ENCODE data around the gene FAAP20.

DNA sequence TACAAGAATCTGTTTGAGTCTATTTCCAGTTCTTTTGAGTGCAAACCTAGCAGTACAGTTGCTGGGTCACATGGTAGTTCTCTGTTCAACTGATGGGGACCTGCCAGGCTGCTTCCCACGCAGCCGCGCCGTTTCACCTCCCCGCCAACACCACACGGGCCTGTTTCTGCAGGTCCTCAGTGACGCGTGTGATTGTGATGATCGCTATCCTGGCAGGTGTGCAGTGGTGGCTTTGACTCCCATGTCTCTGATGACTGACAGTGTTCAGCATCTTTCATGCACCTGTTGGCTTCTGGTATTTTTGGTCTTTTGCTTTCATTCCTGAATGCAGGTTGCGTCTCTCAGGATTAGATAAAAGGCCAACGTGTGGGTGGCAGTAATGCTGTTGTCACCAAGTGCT, 41.6 kb downstream of the FAAP20 start:
- TF ChIP-seq, protein P1, sequence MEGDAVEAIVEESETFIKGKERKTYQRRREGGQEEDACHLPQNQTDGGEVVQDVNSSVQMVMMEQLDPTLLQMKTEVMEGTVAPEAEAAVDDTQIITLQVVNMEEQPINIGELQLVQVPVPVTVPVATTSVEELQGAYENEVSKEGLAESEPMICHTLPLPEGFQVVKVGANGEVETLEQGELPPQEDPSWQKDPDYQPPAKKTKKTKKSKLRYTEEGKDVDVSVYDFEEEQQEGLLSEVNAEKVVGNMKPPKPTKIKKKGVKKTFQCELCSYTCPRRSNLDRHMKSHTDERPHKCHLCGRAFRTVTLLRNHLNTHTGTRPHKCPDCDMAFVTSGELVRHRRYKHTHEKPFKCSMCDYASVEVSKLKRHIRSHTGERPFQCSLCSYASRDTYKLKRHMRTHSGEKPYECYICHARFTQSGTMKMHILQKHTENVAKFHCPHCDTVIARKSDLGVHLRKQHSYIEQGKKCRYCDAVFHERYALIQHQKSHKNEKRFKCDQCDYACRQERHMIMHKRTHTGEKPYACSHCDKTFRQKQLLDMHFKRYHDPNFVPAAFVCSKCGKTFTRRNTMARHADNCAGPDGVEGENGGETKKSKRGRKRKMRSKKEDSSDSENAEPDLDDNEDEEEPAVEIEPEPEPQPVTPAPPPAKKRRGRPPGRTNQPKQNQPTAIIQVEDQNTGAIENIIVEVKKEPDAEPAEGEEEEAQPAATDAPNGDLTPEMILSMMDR (IDR thresholded peaks at IDR 0.05), result no peak
- TF ChIP-seq POLR2A (IDR thresholded peaks at IDR 0.05), result no peak

Data from sigmoid colon (tissue), 3 donors.